Neuronal stem cell (in vitro differentiated cells): ENCODE results near the gene TMC4.
A peak's percentile ranks its signal among the peaks of the same experiment; 100 is the strongest.

ENCODE experiments used
- DNase-seq: peaks from one replicate; pipeline ENCODE4 v3.0.0-alpha.2; 2013; ENCODE audit warnings: low spot score
- H2AFZ ChIP-seq: one replicate; pipeline ENCODE4 v1.6.1; 2013; ENCODE audit warnings: mild to moderate bottlenecking, low read length, inconsistent platforms
- H2AK5ac ChIP-seq: 2 replicates; pipeline ENCODE4 v1.6.1; 2013; ENCODE audit warnings: low read depth, mild to moderate bottlenecking, inconsistent platforms, low read length, moderate library complexity, mixed read lengths
- H2BK120ac ChIP-seq: 2 replicates; pipeline ENCODE4 v1.6.1; 2013; ENCODE audit warnings: low read depth, mild to moderate bottlenecking, inconsistent platforms, low read length, moderate library complexity, mixed read lengths
- H2BK12ac ChIP-seq: one replicate; pipeline ENCODE4 v1.6.1; 2013; ENCODE audit warnings: low read length, inconsistent platforms
- H2BK15ac ChIP-seq: 2 replicates; pipeline ENCODE4 v1.6.1; 2013; ENCODE audit warnings: mild to moderate bottlenecking, low read length, inconsistent platforms, mixed read lengths
- H2BK5ac ChIP-seq: one replicate; pipeline ENCODE4 v1.6.1; 2013; ENCODE audit warnings: inconsistent platforms, mild to moderate bottlenecking, low read length, moderate library complexity
- H3K14ac ChIP-seq: one replicate; pipeline ENCODE4 v1.6.1; 2013; ENCODE audit warnings: low read length, inconsistent platforms
- H3K18ac ChIP-seq: 2 replicates; pipeline ENCODE4 v1.6.1; 2013; ENCODE audit warnings: low read length, inconsistent platforms
- H3K23ac ChIP-seq: 2 replicates; pipeline ENCODE4 v1.6.1; 2013; ENCODE audit warnings: low read depth, mild to moderate bottlenecking, mixed read lengths, low read length, inconsistent platforms; ENCODE audit not compliant: poor library complexity
- H3K27ac ChIP-seq: replicated peaks from 3 replicates; pipeline ENCODE4 v1.5.1; 2013; ENCODE audit warnings: low read length, inconsistent platforms
- H3K27me3 ChIP-seq, 3 experiments: 2 replicates each; pipeline ENCODE4 v1.6.1; 2013; ENCODE audit warnings: low read length in 3 of 3, mild to moderate bottlenecking in 2 of 3, inconsistent platforms in 1 of 3, low read depth in 1 of 3, mixed read lengths in 1 of 3, moderate library complexity in 1 of 3; ENCODE audit not compliant: control insufficient read depth in 3 of 3, insufficient read depth in 3 of 3
- H3K36me3 ChIP-seq, 2 donors: replicated peaks in 1 of 2; 2 replicates each; pipeline ENCODE4 v1.6.1; 2013; ENCODE audit warnings: low read length in 2 of 2; ENCODE audit not compliant: control insufficient read depth in 2 of 2, insufficient read depth in 2 of 2
- H3K4ac ChIP-seq: 2 replicates; pipeline ENCODE4 v1.6.1; 2013; ENCODE audit warnings: inconsistent platforms, mild to moderate bottlenecking, low read length, moderate library complexity
- H3K4me1 ChIP-seq, 2 donors: 1 replicate in 1 of 2; 2 replicates in 1 of 2; pipeline ENCODE4 v1.6.1; 2013; ENCODE audit warnings: low read length in 2 of 2, low read depth in 1 of 2; ENCODE audit not compliant: control insufficient read depth in 2 of 2, insufficient read depth in 1 of 2
- H3K4me2 ChIP-seq: one replicate; pipeline ENCODE4 v1.6.1; 2013; ENCODE audit warnings: mild to moderate bottlenecking, low read length, inconsistent platforms; ENCODE audit not compliant: insufficient read depth, poor library complexity, severe bottlenecking
- H3K4me3 ChIP-seq, 2 donors: 2 replicates each; pipeline ENCODE4 v1.5.1; 2013; ENCODE audit warnings: low read length in 2 of 2, mild to moderate bottlenecking in 2 of 2, inconsistent platforms in 1 of 2, moderate library complexity in 1 of 2
- H3K79me1 ChIP-seq: one replicate; pipeline ENCODE4 v1.6.1; 2013; ENCODE audit warnings: low read depth, mild to moderate bottlenecking, inconsistent platforms, low read length, moderate library complexity
- H3K9ac ChIP-seq: one replicate; pipeline ENCODE4 v1.6.1; 2013; ENCODE audit warnings: mild to moderate bottlenecking, low read depth, low read length, inconsistent platforms; ENCODE audit not compliant: poor library complexity
- H3K9me3 ChIP-seq, 2 donors: replicated peaks in 1 of 2; 2 replicates each; pipeline versions ENCODE3 to v1.6.1; 2013; ENCODE audit warnings: low read length in 2 of 2, mild to moderate bottlenecking in 2 of 2, inconsistent platforms in 1 of 2, low read depth in 1 of 2, mixed read lengths in 1 of 2, moderate library complexity in 1 of 2; ENCODE audit not compliant: control insufficient read depth in 2 of 2, insufficient read depth in 1 of 2
- H4K8ac ChIP-seq: one replicate; pipeline ENCODE4 v1.6.1; 2013; ENCODE audit warnings: low read depth, mild to moderate bottlenecking, inconsistent platforms, low read length, moderate library complexity
- H4K91ac ChIP-seq: one replicate; pipeline ENCODE4 v1.6.1; 2013; ENCODE audit warnings: low read length, low read depth, mild to moderate bottlenecking, inconsistent platforms; ENCODE audit not compliant: poor library complexity
- WGBS, 2 donors: extraction: QIAGEN DNeasy Blood & Tissue Kit; methylation state at CpG; one replicate each; pipeline ENCODE4 v1.1.7; 2013; ENCODE audit warnings: missing lambda C conversion rate in 2 of 2, mixed read lengths in 1 of 2; ENCODE audit not compliant: insufficient read length in 2 of 2, insufficient replicate concordance in 1 of 2; ENCODE audit errors: extremely low coverage in 2 of 2; 5-methylcytosine and 5-hydroxymethylcytosine counted together

Gene TMC4

GRCh38 chr19:54209058-54209810 is 36.3 kb upstream of the TMC4 start:
- Histone ChIP-seq H3K79me1 (peaks cover 22% of the 10 kb centered on the region), H2AK5ac (no peak overlapping the region), H3K9ac (peak overlapping the region; percentile 50), H3K9me3 (no peaks in the 10 kb centered on the region), H3K4ac (no peak overlapping the region), H2BK12ac (no peak overlapping the region), H2AFZ (no peak overlapping the region), H3K27ac (no peak overlapping the region), H2BK15ac (no peak overlapping the region), H4K8ac (no peak overlapping the region), H3K23ac (peak overlapping the region; percentile 75), H3K4me3 (no peak overlapping the region), H3K4me2 (no peak overlapping the region), H4K91ac (no peak overlapping the region), H3K4me1 (peaks cover 0 to 4% of the 10 kb centered on the region in 2 donors), H2BK120ac (no peak overlapping the region), H3K36me3 (peaks cover 46 to 49% of the 10 kb centered on the region in 2 donors), H3K18ac (no peak overlapping the region), H2BK5ac (no peak overlapping the region), H3K27me3 (no peaks in the 10 kb centered on the region), H3K14ac (no peak overlapping the region)
- DNase-seq, result no peak
- no CpG with 5 or more reads among the region's 24 CpGs for WGBS, 2 donors

- no peak overlapping the region for H3K23ac ChIP-seq
- WGBS, 2 donors, result no CpG with 5 or more reads among the region's 8 CpGs
- no peak overlapping the region for H3K27ac ChIP-seq
- no peak overlapping the region for H2BK15ac ChIP-seq
- H3K14ac ChIP-seq, result no peak overlapping the region
- H3K79me1 ChIP-seq, result peaks cover 22% of the 10 kb centered on the region
- H4K91ac ChIP-seq, result no peak overlapping the region
- no peak overlapping the region for H3K18ac ChIP-seq
- H2BK120ac ChIP-seq, result no peak overlapping the region
- no peak overlapping the region for H2BK12ac ChIP-seq
- H2BK5ac ChIP-seq, result no peak overlapping the region
- no peak overlapping the region for H2AFZ ChIP-seq
- H3K4me3 ChIP-seq, result no peak overlapping the region
- H3K9me3 ChIP-seq, result no peaks in the 10 kb centered on the region
- H2AK5ac ChIP-seq, result no peak overlapping the region
- peaks cover 52% of the 10 kb centered on the region in 2 donors for H3K36me3 ChIP-seq
- no peak overlapping the region for H3K4me2 ChIP-seq
- H3K4ac ChIP-seq, result no peak overlapping the region
- no peak overlapping the region for H4K8ac ChIP-seq
- H3K4me1 ChIP-seq, result peaks cover 0 to 4% of the 10 kb centered on the region in 2 donors
- no peak for DNase-seq
- no peak overlapping the region for H3K9ac ChIP-seq
- no peaks in the 10 kb centered on the region for H3K27me3 ChIP-seq
Measured at GRCh38 chr19:54208784-54209057, 35.8 kb upstream of the TMC4 start.

GRCh38 chr19:54207983-54208783 is 35.2 kb upstream of the TMC4 start:
- H4K91ac ChIP-seq, result no peak overlapping the region
- H3K4me3 ChIP-seq, result no peak overlapping the region
- H3K36me3 ChIP-seq, result peaks cover 57% of the 10 kb centered on the region in 2 donors
- H2BK15ac ChIP-seq, result no peak overlapping the region
- H3K9ac ChIP-seq, result peak overlapping the region; percentile 71
- H3K27ac ChIP-seq, result no peak overlapping the region
- no peak overlapping the region for H2AFZ ChIP-seq
- no peak overlapping the region for H3K4ac ChIP-seq
- peaks cover 0 to 6% of the 10 kb centered on the region in 2 donors for H3K4me1 ChIP-seq
- peaks cover 22% of the 10 kb centered on the region for H3K79me1 ChIP-seq
- H4K8ac ChIP-seq, result peak overlapping the region; percentile 70
- no peak overlapping the region for H3K14ac ChIP-seq
- WGBS, 2 donors, result no CpG with 5 or more reads among the region's 18 CpGs
- peak overlapping the region; percentile 67 for H3K23ac ChIP-seq
- no peaks in the 10 kb centered on the region for H3K9me3 ChIP-seq
- no peak overlapping the region for H2BK12ac ChIP-seq
- H2BK5ac ChIP-seq, result no peak overlapping the region
- no peak overlapping the region for H2AK5ac ChIP-seq
- H3K4me2 ChIP-seq, result no peak overlapping the region
- H3K27me3 ChIP-seq, result no peaks in the 10 kb centered on the region
- H2BK120ac ChIP-seq, result no peak overlapping the region
- peak overlapping the region; percentile 11 for H3K18ac ChIP-seq
- DNase-seq, result no peak

GRCh38 chr19:54207676-54207982 is 34.7 kb upstream of the TMC4 start:
- no peak overlapping the region for H2BK12ac ChIP-seq
- peaks cover 3 to 11% of the 10 kb centered on the region in 2 donors for H3K4me1 ChIP-seq
- H3K18ac ChIP-seq, result peak overlapping the region; percentile 11
- peaks cover 25% of the 10 kb centered on the region for H3K79me1 ChIP-seq
- no CpG with 5 or more reads among the region's 5 CpGs for WGBS, 2 donors
- H3K23ac ChIP-seq, result peak overlapping the region; percentile 67
- no peak for DNase-seq
- H3K9me3 ChIP-seq, result no peaks in the 10 kb centered on the region
- H3K27me3 ChIP-seq, result no peaks in the 10 kb centered on the region
- H3K4me3 ChIP-seq, result no peak overlapping the region
- H3K4ac ChIP-seq, result no peak overlapping the region
- H3K9ac ChIP-seq, result no peak overlapping the region
- no peak overlapping the region for H2BK15ac ChIP-seq
- no peak overlapping the region for H2AFZ ChIP-seq
- H2BK5ac ChIP-seq, result no peak overlapping the region
- peaks cover 62 to 63% of the 10 kb centered on the region in 2 donors for H3K36me3 ChIP-seq
- H3K14ac ChIP-seq, result no peak overlapping the region
- H4K8ac ChIP-seq, result peak overlapping the region; percentile 70
- no peak overlapping the region for H2BK120ac ChIP-seq
- H3K4me2 ChIP-seq, result no peak overlapping the region
- no peak overlapping the region for H4K91ac ChIP-seq
- H3K27ac ChIP-seq, result no peak overlapping the region
- H2AK5ac ChIP-seq, result no peak overlapping the region
